ENCODE results near the gene ZSCAN10. TPM values are rescaled to one million over a fixed set of nuclear protein-coding genes. Genes with fewer than 3 reads are reported as not detected.

ZSCAN10 gene
- total and polyA plus RNA-seq, 2 of the 13 experiments (the other 11 are each of a cell fraction or from before 2014, with no cell fraction given), result not detected

- 0 out of 2 replicates have a peak, but pooled peaks have one; percentile 35 for TF ChIP-seq ZSCAN31 (CRISPR knock-in tag; IDR thresholded peaks at IDR 0.05; ENCODE audit: low read depth)
- TF ChIP-seq NRL (CRISPR knock-in tag; IDR thresholded peaks at IDR 0.05; ENCODE audit: borderline replicate concordance), result no peak
- TF ChIP-seq ETV5 (CRISPR knock-in tag; IDR thresholded peaks at IDR 0.05; ENCODE audit: borderline replicate concordance), result peak; percentile 81; the same call in 1 of the 2 replicates
- no peak for TF ChIP-seq CHD4 (IDR thresholded peaks at IDR 0.05; ENCODE audit: borderline replicate concordance, low read length)
- TF ChIP-seq ZUFSP (CRISPR knock-in tag; IDR thresholded peaks at IDR 0.05; ENCODE audit: borderline replicate concordance), result no peak
- TF ChIP-seq XRCC5 (optimal IDR thresholded peaks at IDR 0.05; ENCODE audit: low read length), result peak; percentile 61
- TF ChIP-seq TERF1 (CRISPR knock-in tag; IDR thresholded peaks at IDR 0.05), result no peak
- TF ChIP-seq PATZ1 (CRISPR knock-in tag; IDR thresholded peaks at IDR 0.05), result peak; percentile 95
- TF ChIP-seq ZBTB25 (CRISPR knock-in tag; IDR thresholded peaks at IDR 0.05), result peak; percentile 86
- TF ChIP-seq ZBTB37 (CRISPR knock-in tag; IDR thresholded peaks at IDR 0.05), result no peak
- TF ChIP-seq JUN (CRISPR knock-in tag; IDR thresholded peaks at IDR 0.05), result no peak
- peak; percentile 6; the same call in 1 of the 2 replicates for TF ChIP-seq STAG1 (CRISPR knock-in tag; IDR thresholded peaks at IDR 0.05)
- peak; percentile 35; the same call in 1 of the 2 replicates for TF ChIP-seq ZBTB26 (CRISPR knock-in tag; IDR thresholded peaks at IDR 0.05; ENCODE audit: borderline replicate concordance)
- TF ChIP-seq PRDM4 (CRISPR knock-in tag; IDR thresholded peaks at IDR 0.05; ENCODE audit: borderline replicate concordance), result no peak
- TF ChIP-seq RBFOX2 (IDR thresholded peaks at IDR 0.05; ENCODE audit: low read depth, low read length), result peak; percentile 94
These were observed 7.3 kb upstream of the ZSCAN10 start (continued) for GRCh38 chr16:3106205-3106928.
